Anterior cingulate cortex (tissue), 58 donors: Measurements from ENCODE around the gene HSD17B7.

Experiments
- DNase-seq, 58 donors: peaks; one replicate each; lab custom pipeline; 2025; lab: John Stamatoyannopoulos, UW

Gene HSD17B7

GRCh38 chr1:162854245-162854882 is 63.9 kb downstream of the HSD17B7 start:
- peak in 36 of 58 donors; percentile 0 to 76 (median 28) for DNase-seq

DNA sequence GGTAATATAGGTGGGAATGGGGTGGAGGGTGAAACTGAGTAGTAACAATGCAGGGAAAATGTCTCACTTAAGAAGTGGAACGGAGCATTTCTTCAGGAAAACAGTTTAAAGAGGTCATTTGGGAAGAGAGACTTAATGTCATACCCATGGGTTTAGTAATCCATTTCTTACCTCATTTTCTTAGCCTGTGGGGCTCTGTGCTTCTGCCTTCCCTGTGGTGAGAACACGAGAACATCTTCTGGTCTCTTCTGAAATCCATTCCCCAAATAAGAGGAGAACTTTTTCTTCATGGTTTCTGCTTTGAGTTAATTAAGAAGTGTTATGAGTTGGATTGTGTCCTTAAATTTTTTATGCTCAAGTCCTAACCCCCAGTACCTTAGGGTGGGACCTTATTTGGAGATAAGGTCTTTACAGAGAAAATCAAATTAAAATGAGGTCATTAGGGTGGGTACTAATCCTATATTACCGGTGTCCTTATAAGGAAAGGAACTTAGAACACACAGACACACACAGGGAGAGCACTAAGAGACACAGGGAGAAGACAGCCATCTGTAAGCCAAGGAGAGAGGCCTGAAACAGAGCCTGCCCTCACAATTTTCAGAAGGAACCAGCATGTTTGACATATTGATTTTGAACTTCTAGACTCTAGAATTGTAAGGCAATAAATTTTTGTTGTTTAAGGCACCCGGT is 65.1 kb downstream of the HSD17B7 start:
- DNase-seq, result no peak

DNA sequence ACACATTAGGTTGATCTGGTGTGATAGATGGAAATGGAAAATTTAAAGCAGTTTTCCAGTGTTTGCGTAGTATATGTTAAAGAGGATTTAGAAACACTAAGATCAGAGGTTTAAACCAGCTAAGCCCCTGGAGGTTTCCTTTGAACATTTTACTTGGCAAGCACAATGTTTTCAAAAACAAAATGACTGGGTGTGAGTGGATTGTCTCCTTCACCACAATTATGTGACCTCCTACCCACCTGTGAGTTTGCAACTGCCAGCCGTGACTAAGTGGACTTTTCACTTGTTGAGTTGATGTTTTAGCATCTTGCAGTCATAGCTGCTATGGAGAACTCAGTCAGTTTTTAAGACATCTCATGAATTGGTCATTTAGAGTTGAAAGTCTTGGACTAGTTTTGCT is 65.8 kb downstream of the HSD17B7 start:
- no peak for DNase-seq

- DNase-seq, result no peak
Observed at GRCh38 chr1:162857850-162858249, 67.3 kb downstream of the HSD17B7 start.

- DNase-seq, result no peak
Observed at GRCh38 chr1:162859191-162859590, 68.7 kb downstream of the HSD17B7 start.

DNA sequence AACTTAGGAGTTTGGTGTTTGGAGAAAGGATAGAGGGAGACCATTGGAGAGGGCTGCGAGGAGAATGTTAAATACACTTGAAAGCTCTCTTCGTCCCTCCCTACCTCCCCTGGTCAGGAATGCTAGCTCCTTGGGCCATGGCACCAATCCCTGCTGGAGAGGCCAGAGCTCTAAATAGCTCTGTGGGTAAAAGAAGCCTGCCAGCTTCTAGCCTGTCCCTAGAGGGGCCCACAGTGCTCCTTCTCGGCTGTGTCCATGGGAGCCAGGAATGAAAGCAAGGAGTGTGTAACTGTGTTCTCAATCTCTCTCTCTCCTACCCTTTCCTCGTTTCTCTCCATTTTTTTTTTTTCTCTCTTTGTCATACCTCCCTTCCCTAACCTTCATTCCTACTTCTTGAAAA is 70.6 kb downstream of the HSD17B7 start, which contains the start of gene CCDC190:
CCDC190 (minus strand) TSS at position 75 of the 400 bp plus-strand sequence. CDS start 1,529 bp downstream, outside the sequence.
- peak in 23 of 58 donors; percentile 1 to 49 (median 13) for DNase-seq

GRCh38 chr1:162861625-162862024 is 71.1 kb downstream of the HSD17B7 start:
- DNase-seq, result no peak
